HG02870 (cell line): Measurements from ENCODE around the gene TXNDC5.
"Not testable (repeated sequence)": the region's sequence is repeated elsewhere in the genome, so short reads cannot be mapped to it uniquely, and the experiment has no call there.

ENCODE experiments used
- ATAC-seq: cut with Tn5 transposase; IDR thresholded peaks from one replicate; pipeline ENCODE4 v1.9.1; 2021; ENCODE audit warnings: mild to moderate bottlenecking, moderate library complexity; ENCODE audit not compliant: unreplicated experiment

Gene TXNDC5

DNA sequence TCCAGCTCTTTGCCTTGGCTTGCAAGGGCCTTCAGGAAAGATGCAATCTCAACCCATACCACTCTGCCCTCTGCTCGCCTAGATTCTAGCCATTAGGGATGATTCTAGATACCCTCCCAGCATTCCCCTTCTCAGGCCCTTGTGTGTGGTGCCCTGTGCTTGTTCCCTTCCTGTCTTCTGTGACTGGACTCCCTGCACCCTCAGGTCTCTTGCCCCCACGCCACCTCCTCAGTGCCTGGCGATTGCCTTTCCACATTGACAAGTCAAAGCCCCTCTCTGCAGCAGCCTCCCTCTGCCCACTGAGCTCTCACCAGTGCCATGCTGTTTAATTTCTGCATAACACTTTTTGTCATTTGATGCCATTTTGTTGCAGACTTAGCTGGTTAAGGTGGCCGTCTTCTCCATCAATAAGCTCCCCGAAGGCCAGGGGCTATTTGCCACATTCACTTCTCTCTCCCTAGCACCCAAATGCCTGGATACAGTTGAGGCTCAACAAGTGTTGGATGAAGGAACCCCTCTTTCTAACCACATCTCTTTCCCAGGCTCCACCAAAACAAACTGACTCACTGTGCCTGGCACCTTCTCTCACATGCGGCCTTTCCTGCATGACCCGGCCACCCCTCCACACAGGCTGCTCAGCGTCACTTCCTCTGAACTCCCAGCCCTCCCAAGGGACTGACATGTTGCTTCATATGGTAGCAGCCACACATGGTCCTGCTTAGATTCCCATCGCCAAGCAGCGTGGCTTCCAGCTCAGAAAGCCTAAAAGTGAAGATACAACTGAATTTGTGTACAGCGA, 4.6 kb upstream of the TXNDC5 start:
- ATAC-seq = no peak

DNA sequence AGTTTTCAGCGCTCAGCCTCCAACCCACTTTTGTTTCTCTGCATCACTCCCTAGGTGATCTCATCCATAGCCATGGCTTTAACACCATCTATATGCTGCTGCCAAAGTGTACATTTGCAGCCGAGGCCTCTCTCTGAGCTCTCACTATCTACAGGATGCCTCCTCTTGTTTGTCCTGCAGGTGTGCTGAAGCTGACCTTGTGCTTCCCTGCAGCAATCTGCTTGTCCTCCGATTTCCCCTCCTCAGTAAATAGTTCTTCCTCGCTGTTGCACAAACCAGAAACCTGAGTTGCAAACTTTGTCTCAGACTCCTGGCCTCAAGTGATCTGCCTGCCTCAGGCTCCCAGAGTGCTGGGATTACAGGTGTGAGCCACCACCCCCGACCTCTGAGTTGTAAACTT, 3.7 kb upstream of the TXNDC5 start:
- ATAC-seq = no peak

DNA sequence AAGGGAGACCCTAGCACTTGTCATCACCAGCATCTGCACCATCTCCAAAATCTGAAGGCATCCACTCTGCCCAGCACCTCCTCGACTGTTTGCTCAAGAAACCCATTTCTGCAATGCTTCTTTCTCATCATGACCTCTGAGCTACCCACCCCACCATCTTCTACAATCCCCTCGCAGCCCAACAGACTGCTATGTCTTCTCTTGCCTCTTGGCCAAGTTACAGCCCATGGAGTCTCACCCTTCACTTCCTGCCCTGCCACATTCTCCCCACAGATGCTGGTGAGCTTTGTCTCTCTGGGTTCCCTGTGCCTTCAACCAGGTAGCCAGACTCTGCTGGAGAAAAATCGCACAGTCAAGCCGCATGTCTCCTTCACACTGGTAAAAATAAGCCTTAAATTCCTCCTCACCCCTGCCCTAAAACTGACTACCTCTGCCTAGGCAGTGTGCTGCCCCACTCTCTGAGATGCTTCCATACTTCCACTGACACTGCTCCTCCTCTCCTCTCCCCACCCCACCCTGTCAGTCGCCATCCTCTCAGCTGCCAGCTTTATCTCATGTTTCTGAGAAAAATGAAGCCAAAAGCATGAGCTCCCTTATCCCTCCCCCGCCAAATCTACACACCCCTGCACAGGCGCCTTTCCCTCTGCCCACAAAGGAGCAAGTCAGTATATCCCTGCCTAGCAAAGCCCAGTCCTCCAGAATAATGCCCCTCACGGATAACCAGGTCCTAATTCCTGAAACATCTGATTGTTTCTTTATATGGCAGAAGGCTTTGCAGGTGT, 2.3 kb upstream of the TXNDC5 start:
- no peak for ATAC-seq

DNA sequence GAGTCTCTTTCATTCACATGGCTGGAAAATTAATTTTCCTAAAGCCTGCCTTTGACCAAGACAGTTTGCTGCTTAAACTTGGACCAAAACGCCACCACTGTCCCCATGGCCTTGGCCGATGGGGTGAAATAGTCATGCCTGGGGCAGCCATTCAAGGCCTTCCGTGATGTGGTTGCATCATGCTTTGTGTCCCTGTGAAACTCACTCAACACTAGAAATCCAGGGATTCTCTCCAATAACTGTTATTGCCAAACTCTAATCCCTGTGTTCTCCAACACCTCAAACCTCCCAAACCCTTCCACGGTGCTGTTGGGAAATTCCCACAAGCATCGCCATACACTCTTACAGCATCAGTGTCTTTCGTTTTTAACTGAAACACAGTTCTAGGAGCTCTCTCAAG, 1.4 kb upstream of the TXNDC5 start:
- ATAC-seq = no peak

DNA sequence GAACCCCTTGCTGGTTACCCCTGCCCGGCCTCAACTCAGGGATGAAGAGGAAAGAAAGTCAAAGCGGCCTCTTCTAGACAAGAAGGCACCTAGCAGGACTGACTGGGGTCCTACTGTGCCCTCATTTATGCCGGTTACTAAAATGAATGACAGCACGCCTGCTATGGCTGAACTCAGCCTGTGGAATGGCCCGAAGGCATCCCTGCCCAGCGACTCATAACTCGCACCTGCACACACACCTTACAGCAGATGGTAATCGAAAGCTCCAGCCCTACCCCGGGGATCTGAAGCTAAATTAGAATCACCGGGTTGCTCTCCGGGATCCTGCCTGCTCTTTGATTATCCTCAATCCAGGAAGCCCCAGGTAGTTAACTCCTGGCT, 747 bp upstream of the TXNDC5 start:
- ATAC-seq = no peak

DNA sequence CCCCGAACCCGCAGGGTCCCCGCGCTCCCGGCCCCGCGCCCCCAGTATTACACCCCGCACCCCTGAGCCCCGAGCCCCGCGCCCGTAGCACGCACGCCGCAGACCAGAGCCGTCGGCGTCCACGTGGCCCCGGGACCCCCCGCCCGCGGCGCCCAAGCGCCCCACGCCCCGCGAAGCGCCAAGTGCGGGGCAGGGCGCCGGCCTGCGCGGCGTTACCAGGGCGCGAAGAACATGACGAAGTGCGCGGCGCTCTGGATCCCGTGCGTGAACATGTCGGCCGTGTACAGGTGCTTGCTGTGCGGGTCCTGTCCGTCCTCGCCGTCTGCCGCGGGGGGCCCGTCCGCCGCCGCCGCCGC, 312 bp downstream of the TXNDC5 start:
- peak; percentile 10 for ATAC-seq

DNA sequence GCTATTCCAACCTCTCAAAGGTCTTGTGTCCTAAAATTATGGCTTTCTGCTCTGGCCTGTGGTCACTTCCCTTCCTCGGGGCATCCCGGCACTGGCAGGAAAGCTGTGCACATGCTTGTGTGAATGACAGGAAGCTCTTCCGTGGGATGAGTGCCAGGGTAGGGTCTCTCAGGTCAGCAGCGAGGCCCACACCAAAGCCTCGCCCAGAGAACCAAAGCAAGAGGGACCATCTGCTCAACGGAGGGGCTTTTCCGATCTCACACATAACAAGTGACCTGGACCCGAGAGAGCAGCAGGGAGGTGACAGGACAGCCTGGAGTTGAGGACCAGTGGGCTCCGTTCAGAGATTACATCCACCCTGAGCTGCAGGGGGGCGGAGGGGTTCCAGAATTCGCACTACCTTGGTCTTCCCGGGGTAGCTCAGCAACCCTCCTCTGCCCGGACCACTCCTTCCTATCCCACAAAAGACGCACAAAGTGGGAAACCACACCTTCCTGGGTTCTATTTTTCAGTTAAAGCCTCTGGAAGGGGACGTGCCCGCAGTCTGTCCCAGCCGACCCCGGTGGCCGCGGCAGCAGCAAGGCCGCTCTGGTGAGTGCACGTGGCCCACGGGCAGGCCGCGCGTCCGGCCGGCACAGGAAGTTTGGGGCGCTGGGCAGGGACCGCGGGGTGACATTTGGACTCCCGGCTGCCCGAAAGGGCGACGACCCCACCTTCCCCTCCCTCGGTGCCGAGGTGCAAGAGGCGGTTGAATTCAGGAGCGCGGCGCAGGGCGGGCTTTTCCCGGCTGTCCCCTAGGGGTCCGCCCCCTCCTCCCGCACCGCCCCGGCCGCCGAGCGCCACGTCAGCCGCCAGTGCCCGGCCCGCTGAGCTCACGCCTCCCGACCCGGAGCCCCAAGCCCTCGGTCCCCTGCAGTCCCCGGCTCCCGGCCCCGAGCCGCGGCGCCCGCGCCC, 988 bp downstream of the TXNDC5 start:
- ATAC-seq = peak; percentile 31

DNA sequence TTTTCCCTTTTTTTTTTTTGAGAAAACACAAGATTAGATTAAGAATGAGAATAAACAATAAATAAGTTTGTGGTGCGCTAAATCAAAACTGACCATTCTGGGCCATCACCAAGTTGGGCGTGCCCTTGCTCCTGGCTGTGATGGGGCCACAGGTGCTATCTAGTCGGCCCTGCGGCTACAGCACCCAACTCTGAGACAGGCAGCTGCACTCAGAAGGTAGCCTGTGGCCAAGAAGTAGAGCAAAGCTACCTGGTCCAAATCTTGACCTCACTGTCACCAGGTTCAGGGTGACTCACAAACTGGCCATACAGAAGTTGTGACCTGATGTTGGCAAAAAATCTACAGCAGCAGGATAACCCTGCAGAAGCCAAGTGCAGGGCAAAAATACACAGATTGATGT, 3.4 kb downstream of the TXNDC5 start:
- no peak for ATAC-seq

DNA sequence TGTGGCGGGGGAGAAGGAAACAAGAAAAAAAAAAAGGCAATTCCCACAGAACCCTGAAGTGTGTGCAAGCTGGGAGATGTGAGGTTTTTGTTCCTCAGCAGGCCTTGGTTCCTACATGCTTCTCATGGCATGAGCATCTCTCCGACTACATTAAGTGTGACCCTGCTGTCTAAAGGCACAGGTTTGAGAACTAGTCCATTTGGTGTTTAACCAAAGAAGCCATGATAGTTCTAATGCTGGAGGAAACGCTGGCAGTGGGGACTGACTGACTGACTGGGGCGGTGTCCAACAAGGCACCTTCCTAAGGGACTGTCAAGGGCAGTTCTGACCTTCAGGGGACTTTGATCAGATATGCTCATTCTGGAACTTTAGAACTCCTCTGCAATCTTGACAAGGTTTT, 3.8 kb downstream of the TXNDC5 start:
- no peak for ATAC-seq

DNA sequence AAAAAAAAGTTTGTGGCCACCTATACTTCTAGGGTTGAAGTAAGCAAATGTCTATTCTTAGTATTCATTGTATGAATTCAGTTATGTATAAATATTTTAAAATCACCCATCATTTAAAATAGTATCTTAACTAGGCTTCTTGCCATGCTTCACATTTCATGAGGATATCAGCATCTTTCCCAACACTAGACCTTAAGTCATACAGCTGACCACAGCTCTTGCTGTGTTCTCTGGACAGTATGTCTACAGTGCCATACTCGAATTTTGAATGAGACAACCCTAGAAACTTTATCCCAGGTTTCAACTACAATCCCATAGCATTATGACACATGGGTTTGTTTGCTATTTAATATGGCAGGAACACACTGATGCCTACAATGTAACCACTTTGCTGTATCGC, 5.2 kb downstream of the TXNDC5 start:
- ATAC-seq = no peak

DNA sequence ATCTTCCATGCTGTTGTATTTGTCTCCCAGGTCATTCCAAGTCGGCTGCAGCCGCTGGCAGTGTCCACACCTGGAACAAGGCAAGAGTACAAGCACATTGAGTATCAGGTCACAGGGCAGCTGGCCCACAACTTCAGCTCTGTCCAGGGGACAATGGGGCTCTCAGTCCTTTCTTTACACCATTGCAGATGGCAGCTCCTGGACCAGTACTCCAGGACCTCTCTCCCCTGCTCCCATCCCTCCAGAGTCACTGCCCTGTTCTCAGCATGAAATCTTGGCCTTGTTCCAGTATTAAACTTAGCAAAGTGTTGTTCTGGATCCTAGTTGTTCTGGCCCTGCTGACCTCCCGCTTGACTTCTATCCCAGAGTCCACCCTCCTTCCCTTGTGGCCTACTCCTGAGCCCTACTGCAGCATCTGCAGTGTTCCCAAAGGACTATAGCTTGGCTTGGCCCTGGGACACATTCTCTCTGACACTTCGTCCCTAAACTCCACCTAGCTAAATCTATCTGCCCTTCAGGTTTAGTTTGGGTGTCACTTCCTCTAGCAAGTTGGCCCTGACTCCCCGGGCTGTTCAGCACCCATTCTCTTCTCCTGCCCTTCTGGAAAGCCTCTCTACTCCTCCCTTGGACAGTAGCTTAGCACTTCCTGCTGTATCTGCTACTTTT, 5.8 kb downstream of the TXNDC5 start:
- no peak for ATAC-seq

DNA sequence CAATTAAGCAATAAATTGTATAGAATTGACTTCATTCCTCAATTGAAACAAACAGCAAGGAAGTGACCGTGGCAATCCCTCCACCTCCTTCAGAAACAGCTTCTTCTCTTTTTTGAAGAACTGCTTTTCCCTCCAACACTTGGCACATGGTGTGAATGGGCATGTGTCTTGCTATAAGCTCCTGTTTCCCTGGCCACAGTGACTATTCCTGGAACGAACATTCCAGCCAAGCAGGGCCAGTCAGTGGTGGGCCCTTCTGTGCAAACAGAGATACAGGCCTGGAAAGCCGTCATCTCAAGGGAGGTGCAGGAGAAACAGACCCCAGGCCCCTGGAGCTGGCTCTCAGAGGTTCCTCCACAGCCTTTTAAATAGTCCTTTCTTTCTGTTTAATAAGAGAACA, 6.9 kb downstream of the TXNDC5 start:
- no peak for ATAC-seq

DNA sequence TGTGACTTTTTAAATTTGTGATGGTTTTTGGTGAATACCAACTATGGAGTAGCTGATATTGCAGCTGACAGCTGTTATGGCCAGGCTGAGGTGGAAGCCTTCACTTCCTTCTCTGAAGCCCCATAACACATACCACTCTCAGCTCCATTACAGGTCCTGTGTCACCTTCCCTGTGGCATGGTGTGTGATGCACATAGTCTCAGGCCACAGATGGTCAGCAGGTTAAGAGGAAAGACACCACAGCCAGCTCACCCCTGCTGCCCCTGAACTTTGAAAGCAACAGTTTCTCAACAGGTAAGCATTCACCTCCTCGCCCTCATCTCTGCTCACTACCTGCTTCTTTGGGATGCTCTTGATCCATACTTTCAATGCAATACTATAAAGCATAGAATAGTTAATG, 7.7 kb downstream of the TXNDC5 start:
- ATAC-seq = no peak

DNA sequence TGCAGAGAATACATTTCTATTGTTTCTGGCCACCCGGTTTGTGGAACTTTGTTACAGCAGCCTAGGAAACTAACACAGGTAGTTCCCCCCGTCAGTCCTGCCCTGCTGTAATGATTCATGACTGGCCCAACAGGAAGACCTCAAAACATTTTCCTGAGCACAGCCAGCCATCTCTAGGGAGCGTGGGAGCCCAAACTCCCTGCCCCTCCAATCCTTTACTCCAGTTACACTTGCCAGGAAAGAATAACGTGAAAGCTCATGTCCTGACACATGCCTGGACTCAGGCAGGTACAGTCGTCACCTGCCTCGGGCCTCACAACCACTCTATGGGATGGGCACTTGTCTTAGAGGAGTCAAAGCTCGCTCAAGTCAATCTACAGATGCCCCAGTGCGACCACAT, 8.4 kb downstream of the TXNDC5 start:
- ATAC-seq = no peak

DNA sequence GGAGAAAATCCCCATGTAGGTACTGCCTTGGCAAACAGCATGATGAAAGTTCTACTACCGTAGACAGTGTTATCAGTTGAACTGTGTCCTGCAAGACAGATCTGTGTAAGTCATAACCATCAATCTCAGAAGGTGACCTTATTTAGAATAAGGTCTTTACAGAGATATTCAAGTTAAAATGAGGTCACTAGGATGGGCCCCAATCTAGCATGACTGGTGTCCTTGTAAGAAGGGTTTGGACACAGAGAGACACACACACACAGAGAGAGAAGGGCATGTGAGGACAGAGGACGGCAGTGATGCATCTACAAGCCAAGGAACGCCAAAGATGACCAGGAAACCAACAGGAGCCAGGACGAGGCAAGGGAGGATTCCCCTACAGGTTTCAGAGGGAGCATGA, 8.8 kb downstream of the TXNDC5 start:
- ATAC-seq = no peak

DNA sequence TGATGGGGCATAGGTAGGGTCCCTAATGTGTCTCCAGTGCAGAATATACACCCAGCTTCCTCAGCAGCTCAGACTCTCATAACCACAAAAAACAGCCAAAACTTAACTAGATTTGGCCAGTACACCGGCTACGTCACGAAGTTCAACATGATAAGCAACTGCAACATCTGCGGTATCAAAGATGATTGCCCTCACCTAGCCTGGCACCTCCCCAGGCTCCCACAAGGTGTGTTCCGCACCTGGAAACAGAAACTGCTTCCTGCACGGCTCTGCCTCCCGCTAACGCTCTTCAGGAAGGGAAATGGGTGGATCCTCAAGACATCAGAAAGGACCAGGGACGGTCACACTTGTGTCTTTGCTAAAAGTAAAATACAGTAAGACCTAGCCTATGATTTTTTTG, 9.5 kb downstream of the TXNDC5 start:
- ATAC-seq = no peak

DNA sequence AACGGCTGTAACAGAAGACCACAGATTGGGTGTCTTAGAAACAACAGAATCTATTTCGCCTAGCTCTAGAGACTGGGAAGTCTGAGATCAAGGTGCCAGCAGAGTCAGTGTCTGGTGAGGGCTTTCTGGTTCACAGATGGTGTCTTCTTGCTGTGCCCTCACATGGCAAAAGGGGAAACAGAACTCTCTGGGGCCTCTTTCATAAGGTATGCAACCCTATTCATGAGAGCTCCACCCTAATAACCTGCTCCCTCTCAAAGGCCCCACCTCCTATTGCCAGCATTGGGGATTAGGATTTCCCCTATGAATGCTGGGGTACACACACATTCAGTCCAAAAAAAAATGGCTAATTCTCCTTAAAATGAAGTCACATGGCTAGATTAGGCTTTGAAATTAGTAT, 10.0 kb downstream of the TXNDC5 start:
- no peak for ATAC-seq

DNA sequence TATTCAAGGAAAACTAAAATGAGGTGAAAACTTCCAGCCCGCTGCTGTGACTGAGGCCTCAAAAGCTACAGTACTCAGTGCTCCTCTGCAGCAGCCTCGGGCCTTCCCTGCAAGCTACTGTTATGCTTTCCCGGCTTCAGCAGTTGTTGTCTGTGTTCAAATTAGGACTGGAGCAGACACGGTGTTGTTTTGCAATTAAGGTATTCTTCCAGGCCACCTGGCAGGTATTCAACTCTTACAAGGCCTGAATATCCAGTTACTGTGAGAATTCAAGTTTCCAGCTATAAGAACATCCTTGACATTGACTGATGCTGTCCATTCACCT, 10.7 kb downstream of the TXNDC5 start:
- ATAC-seq = no peak

DNA sequence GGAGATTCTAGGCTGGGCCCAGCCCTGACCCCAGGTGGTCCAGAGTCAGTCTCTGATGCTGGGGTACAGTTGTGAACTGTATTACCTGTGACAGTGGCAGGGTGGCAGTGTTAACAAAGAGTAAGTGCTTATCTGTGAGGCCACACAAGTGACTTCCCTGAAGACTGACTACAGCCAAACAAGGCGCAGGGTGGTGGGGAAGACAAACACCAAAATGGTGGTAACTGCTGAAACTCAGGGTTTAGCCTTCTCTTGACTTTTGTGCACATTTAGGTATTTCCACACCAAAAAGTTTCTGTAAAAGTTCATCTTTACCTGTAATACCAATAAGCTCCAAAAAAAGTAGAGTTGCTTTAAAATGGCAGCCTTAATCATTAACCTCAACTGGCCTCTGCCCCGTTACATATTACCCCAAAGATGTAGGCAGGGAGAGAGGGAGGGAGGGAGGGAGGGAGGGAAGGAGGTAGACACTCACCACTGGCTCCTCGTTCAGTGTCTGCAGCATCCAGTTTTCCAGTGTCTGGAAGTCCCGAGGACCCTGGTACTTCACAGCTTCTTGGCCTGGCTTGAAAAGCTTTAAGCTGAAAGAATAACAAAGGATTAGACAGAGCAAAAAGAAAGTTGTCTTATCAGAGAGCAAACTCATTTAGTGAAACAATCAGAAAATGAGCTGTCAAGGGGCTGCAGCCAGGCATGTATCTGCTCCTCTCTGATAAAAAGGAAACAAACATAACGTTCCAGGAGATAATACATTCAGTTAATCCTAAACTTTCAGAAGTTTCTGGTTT, 11.3 kb downstream of the TXNDC5 start:
- ATAC-seq = peak; percentile 36

DNA sequence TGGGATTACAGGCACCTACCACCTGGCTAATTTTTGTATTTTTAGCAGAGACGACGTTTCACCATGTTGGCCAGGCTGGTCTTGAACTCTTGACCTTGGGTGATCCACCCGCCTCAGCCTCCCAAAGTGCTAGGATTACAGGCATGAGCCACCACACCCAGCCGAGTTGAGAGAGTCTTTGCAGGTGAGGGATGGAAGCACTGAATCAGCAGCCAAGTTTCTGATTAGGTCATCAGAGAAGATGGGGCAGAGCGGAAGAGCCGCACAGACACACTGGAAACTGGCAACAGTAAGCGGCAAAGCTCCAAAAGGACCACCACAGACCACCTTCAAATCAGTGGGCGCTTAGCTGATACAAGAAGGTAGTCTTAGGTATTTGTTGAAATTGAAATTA, 12.4 kb downstream of the TXNDC5 start:
- ATAC-seq = not testable (repeated sequence)
